NCI-H82 (cell line): ENCODE data around the gene SMIM33.
"Not testable (repeated sequence)": the region's sequence is repeated elsewhere in the genome, so short reads cannot be mapped to it uniquely, and the experiment has no call there.

Experiments
- DNase-seq: peaks from one replicate; lab custom pipeline; 2025; lab: John Stamatoyannopoulos, UW

SMIM33 gene

DNA sequence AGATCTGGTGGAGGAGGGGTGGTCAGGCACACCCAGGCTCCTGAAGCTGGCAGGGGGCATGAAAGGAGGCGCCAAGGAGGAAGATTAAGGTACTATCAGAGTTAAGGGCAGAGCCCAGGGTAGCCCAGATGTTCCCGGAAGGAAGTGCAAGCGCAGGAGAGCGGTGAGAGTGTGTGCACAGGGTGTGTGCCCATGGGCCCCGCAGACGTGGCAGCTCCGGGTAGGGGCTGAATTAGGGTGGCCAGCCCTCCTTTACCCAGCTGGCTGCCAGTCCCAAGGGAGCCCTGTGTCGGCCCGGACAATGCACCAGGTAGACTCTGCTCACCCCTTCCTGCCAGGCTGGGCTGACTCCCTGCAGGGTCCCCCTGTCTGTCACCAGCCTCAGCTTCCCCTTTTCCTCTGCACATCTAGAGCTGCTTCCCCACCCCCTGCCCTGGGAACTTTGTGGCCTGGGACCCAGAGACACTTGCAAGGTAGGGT is at the start of gene SMIM33:
Gene SMIM33, plus strand, starts transcription at position 184 of the 480 bp plus-strand sequence. Its CDS starts 118 bp downstream, at position 302.
- DNase-seq, result no peak

DNA sequence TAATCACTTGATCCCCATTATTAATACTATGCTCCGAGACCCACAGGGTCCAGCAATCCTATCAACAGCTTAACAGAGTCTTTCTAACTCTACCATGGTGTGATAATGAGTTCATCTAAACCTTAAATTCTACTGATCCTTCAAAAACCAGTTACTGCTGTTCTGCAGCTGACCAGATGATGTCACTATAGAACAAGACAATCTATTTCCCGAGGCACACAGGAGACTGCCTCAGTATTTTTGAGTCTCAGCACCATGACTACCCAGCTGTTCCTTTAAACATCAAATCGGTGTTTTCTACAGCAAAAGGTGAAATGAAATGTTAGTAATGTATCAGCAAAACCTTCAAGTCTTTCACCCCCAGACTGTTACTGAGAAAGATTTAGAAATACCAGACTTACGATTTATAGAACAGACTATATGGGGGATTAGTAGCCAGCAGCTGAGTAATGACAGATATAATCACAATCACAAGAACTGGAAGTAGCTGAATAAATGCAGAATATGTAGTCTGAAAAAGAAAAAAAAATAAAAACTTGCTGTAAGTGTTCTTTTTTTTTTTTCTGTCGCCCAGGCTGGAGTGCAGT is 48.4 kb upstream of the SMIM33 start:
- DNase-seq, result peak; percentile 76

DNA sequence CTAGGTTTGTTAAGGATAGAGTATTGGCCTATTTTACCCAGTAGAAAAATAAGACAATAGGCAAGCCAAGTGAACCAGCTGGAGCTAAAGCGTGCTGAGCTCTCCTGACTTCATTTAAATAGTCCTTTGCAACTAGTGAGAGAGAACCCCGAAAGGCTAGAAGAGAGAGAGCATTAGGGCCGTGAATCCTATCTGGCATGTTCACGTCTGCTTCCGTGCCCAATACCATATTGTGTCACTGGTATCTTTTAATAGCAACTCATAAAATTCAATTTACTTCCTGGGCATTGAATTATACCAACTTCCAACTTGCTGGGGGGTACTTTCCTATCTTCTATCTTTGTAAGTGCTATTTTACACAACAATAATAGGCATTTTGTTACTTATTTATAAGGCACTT is 45.3 kb upstream of the SMIM33 start:
- DNase-seq, result no peak

DNA sequence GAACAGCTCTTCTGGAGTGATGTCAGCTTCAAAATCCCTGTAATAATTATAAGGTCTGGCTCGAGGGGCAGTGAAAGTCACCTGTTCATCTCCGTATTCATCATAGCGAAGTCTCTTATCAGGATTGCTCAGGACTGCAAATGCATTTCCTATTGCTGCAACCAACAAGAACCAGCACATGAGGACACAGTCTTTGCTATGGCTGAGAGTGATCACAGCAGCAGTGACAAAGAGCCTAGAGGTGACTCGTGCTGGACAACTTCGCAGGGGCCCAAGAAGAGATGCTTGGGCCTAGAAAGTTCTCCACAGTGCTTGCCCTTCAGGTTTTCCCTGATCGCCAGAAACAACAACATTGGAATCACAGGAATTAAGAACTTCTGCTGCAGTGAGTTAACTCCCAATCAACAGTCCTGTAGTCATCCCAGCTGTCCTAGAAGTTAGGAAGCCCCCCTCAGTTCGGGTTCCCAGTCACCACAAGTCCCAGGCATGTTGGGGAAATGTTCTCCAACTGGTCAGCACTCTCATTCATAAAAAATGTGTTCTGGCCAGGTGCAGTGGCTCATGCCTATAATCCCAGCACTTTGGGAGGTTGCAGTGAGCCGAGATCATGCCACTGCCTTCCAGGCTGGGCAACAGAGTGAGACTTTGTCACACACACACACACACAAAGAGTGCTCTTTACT is 44.5 kb upstream of the SMIM33 start:
- no peak for DNase-seq

DNA sequence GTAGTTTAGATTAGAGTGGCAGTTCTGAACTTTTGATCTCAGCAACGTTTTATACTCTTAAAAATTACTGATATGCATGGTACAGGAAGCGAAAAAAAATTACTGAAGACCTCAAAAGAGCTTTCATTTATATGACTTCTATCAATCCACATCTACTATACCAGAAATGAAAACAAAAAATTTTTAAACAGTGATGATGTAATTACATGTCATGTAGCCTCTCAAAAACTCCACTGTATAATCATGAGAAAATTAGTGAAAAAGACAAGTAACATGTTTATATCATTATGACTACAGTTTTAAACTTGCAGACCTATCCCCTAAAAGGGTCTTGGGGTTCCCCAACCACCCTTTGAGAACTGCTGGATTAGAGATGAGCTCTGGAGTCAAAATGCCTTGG is 40.8 kb upstream of the SMIM33 start:
- no peak for DNase-seq

DNA sequence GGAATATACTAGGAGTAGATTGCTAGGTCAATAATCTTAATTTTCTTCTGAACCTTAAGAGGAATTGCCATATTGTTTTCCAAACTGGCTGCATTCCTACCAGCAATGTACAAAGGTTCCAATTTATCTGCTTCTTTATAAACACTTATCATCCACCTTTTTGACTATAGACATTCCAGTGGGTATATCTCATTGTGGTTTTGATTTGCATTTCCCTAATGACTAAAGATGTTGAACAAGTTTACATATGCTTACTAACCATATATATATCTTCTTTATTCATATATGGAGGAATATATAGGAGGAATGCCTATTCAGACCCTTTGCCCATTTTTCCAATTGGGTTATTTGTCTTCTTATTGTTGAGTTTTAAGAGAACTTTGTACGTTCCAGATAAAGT is 39.1 kb upstream of the SMIM33 start:
- no peak for DNase-seq

DNA sequence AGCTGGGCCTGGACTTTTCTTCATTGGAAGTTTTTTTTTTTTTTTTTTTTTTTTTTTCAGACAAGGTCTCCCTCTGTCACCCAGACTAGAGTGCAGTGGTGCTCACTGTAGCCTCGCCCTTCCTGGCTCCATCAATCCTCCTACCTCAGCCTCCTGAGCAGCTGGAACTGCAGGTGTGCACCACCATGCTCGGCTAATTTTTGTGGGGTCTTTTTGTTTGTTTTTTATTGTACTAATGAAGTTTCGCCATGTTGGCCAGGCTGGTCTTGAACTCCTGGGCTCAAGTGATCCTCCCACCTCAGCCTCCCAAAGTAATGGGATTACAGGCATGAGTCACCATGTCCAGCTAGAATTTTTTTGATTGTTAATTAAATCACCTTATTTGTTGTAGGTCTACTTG is 35.1 kb upstream of the SMIM33 start:
- peak; percentile 5 for DNase-seq

DNA sequence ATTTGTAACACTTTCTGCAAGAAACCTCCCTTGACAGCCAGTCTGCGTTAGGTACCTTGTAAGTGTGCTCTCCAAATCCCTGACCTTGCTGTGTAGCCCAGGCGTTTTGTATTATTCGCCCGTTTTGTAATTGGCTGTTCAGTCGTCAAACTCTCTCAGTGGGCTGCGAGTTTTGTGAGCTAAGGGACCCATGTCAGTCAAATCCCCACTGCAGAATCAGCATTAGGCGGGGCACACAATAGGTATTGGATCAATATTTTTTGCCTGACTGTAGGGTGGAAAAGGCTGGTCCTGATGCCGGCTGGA is 32.1 kb upstream of the SMIM33 start:
- DNase-seq, result no peak

DNA sequence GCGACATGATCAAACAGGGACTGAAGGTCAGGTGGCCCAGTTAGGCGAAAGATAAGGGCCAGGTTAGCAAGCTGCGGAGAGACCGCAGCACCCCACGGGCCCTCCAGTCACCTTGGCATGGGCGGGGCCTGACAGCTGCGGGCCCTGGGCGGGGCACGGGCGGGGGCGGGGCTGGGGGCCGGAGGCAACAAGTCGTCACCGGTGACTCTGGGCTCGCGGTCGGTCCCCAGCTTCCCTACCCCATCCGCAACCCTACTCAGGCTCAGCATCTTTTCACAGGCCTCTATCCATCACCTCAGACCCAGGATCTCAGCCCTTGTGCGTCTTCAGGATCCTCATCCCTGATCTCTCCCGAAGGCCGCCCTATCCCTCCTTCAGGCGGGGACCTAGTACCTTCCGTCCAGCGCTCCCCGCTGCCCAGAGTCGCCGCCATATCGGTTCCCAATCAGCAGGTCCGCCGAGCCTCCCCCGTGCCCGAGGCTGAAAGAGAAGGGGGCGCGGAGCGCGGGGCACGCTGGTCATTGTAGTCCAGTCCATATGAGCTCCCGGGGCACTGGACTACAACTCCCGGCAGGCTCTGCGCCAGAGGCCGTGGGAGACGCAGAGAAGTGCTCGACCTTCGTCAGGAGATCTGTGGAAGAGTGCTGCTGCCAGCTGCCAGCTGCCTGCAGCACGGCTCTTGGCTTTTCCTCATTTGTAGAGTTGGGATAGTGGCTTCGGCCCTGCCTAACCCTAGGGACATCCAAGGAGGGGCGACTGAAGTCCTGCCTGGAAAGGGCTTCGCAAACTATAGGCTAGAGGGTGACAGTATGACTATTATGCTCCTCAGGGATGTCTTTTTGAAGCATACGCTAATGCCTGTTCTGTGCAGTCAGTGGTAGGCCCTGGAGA is 31.5 kb upstream of the SMIM33 start, which contains the start of gene DNAJC18:
Gene DNAJC18, minus strand, starts transcription at position 513 of the 891 bp plus-strand sequence. Its CDS starts 80 bp downstream, at position 433.
- DNase-seq, result peak; percentile 97

DNA sequence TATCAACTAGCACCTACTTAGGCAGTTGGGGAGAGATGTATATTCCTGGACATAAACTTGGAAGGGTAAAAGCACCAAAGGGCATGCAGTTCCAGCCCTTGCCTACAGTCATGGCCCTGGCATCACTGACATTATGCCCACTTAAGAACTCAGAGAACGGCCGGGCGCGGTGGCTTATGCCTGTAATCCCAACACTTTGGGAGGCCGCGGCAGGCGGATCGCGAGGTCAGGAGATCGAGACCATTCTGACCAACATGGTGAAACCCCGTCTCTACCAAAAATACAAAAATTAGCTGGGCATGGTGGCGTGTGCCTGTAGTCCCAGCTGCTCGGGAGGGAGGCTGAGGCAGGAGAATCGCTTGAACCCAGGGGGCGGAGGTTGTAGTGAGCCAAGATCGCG is 30.4 kb upstream of the SMIM33 start:
- DNase-seq, result not testable (repeated sequence)

DNA sequence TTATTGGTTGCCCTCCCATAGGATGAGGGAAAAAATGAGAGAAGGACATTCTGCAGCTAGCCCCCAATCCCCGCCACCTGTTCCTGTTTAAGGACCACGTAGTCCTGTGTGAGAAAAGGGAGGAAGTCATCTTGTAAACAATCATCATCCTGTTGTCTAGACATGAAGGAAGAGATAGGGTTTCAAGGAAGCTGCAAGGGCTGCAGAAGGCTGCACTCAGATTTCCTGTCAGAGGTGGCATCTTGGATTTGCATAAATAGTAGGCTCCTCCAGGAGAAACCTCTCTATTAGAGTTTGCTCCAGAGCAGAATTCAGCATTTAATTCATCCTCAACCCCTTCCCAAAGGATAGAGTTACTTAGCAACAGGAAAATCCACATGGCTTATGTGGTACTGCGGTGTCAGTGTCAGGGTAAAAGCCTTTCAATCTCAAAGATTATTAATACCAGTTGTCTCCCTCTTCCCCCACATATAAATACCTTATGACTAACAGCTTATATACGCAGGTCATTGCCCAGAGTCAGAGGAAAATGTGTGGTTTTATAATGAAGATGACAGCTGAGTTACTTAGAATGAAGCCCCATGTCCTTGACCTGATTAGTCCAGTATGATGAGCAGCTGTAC is 26.9 kb upstream of the SMIM33 start:
- peak; percentile 34 for DNase-seq

DNA sequence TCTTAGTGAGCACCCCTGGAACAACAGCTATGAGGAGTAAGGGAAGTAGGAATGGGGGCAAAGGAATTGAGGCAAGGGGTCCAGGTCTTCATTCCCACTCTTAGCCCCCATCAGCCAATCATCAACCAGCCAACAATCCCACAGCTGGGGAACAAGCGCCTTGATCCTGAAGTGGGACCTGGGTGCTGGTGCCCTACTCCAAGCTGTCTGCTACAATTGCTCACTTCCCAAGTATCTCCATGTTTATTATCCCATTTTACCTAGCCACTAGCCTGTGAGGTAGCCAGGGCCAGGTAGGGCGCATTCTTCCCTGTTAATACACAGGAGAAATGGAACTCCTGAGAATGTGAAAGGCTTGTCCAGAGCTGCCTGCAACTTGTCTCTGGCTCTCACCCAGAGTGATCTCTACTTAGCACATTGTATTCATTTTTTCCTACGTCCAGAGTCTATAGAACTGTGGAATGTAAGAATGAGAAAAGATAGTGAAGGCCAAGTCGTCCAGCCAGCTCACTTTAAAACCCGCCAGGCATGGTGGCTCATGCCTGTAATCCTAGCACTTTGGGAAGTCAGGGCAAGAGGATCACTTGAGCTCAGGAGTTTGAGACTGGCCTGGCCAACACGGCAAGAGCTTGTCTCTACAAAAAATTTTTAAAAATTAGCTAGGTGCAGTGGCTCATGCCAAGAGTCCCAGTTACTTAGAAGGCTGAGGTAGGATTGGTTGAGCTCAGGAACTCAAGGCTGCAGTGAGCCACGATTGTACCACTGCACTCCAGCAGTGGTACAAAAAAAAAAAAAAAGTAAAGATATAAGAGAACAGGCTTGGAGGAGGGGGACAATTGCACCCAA is 25.3 kb upstream of the SMIM33 start:
- DNase-seq, result no peak

DNA sequence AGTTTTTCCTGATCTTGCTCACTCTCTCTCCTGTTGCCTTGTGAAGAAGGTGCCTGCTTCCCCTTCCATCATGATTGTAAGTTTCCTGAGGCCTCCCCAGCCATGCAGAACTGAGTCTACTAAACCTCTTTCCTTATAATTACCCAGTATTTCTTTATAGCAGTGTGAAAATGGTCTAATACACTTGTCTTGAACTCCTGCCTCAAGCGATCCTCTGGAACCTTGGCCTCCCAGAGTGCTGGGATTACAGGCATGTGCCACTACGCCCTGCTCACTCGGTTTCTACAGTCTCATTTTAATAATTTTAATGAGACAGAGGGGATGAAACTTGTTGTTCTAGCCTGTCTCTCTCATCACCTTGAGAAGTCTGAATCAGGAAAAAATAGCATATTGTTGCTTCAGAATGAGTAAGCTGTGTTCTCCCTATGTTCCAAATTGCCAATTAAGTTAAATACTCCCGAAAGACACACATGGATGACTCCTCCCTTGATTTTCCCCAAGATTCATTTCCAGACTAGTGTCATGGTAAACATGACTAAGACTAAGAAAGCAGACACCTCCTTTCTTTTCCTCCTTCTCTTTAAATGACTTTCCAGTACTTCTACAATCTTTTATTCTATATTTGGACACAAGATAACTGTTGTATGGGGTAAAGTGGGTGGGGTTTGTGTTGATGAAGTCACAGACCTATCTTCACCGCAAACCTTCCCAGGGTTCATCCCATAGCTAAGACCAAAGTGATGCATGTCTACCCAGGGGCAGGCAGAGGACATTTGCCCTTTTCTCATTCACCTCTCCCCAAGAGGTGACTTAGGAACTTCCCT is 23.6 kb upstream of the SMIM33 start:
- DNase-seq, result no peak

DNA sequence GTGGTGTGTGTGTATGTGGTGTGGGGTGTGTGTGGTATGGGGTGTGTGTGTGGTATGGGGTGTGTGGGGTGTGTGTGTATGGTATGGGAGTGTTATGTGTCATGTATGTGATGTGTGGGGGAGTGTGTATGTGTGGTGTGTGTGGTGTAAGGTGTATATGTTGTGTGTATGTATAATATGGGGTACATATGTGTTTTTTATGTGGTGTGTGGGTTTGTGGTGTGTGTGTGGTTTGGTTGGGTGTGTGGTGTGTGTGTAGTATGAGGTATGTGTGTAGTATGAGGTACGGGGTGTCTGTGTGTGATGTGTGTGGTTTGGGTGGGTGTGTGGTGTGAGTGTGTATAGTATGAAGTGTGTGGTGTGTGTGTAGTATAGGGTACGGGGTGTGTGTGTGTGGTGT is 19.6 kb upstream of the SMIM33 start:
- DNase-seq, result no peak

DNA sequence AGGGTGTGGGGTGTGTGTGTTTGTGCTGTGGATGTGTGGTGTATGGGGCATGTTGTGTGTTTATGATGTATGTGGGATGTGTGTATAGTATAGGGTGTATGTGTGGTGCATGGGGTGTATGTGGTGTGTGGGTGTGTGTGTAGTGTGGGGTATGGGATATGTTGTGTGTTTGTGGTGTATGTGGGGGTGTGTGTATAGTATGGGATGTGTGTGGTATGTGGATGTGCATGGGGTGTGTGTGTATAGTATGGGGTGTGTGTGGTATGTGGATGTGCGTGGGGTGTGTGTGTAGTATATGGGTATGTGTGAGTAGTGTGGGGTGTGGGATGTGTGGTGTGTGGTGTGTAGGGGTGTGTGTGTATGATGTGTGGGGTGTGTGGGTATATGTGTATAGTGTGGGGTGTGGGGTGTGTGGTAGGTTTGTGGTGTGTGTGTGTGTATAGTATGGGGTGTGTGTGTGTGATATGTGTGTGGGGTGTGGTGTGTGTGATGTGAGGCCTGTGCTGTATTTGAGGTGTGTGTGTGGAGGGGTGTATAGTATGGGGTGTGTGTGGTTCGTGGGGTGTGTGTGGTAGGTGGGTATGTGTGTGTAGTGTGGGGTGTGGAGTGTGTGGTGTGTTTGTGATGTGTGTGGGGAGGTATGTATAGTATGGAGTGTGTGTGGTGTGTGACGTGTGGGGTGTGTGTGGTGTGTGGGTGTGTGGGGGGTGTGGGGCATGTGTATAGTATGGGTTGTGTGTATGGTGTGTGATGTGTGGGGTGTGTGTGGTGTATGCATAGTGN is 18.7 kb upstream of the SMIM33 start:
- no peak for DNase-seq

DNA sequence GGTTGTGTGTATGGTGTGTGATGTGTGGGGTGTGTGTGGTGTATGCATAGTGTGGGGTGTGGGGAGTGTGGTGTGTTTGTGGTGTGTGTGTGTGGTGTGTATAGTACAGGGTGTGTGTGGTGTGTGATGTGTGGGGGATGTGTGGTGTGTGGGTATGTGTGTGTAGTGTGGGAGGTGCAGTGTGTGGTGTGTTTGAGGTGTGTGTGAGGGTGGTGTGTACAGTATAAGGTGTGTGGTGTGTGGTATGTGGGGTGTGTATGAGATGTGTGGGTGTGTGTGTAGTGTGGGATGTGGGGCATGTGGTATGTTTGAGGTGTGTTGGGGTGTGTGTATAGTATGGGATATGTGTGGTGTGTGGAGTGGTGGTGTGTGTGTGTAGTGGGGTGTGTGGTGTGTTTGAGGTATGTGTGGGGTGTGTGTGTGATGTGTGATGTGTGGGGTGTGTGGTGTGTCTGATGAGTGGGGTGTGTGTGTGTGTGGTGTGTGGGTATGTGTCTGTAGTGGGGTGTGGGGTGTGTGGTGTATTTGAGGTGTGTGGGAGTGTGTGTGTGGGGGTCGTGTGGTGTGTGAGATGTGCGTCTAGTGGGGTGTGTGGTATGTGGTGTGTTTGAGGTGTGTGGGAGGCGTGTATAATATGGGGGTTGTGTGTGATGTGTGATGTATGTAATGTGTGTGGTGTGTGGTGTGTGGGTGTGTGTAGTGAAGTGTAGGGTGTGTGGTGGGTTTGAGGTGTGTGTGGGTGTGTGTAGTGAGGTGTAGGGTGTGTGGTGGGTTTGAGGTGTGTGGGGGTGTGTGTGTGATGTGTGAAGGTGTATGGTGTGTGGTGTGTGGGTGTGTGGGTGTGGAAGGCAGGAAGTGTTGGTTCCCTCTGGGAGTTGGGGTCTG is 16.9 kb upstream of the SMIM33 start:
- no peak for DNase-seq

DNA sequence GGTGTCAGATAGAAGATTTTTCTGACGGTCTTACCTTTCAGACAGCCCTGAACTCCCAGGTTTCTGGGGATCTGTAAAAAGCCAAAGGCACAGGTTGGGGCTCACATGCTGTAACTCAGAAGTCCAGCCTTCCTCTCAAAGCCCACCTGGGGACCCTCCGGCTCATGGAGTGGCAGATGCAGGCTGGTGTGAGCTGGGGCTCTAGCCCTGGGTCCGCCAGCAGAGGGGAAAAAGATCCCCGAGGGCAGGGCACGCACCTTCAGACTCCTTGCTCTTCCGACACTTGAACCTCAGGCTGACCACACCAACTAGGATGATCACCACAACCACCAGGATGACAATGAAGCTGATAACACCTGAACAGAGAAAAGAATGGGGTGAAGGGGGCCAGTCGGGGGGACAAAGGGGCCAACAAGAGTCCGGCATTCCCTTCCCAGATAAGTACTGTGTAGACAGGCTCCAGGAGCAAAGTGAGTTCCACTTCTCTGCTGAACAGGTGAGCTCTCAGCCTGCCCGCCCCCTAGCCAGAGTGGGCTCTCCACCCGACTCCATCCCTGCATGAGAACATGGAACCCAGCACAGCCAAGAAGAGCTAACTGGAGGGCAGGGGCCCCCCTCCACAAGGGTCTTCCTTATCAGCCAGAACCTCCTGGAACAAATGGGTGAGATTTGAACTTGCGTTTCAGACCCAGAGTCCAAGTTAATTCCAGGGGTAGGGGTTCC is 16.1 kb upstream of the SMIM33 start:
- DNase-seq, result no peak

DNA sequence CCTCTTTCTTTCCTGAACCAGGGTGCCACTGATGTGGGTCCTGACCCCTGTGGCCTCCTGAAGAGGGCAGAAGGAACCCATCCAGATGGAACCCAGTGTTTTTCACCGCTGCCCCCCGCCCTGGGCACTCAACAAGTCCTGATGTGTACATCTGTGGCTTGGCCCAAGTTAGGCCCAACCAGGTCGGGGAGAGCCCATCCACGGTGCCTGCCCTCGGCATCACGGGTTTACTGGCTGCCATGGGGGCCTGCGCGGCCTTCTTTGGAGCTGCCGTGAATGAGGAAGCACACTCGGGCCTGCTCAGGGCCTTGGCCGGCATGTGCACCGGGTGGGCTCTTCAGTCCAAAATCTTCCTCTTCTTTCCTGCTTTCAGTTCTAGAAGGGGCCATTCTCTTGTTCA is 14.0 kb upstream of the SMIM33 start:
- DNase-seq, result no peak
